Dedifferentiated amniotic fluid mesenchymal stem cell (primary cell): Measurements from ENCODE around the gene TMEM203.

Source experiments
- DNase-seq: peaks from one replicate; pipeline ENCODE4 v3.0.0-alpha.2; 2016; ENCODE audit errors: extremely low spot score

Gene TMEM203

DNA sequence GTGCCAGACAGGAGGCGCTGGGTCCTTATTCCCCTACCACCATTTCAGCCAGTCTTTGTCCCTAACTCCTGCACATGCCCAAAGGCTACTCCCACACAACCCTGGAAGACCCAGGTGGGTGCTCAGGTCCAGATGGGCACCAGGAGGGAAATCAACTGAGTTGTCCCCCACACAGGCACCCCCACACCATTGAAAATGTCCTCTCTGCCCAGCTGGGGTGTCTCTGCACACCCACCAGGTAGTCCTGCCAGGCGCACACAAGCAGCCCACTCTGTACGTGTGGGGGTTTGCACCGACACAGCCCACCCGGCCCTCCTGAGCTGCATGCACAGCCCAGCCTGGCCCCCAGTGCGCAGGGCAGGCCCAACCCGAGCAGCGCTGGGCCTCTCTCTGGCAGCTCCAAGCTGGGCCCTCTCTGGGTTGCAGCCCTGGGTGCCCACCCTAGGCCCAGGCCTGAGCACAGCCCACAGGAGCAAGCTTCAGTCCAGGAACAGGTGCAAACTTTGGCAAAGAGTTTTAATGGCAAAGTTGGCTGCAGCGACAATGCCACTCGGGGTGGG, 14.4 kb upstream of the TMEM203 start:
- DNase-seq: no peak

DNA sequence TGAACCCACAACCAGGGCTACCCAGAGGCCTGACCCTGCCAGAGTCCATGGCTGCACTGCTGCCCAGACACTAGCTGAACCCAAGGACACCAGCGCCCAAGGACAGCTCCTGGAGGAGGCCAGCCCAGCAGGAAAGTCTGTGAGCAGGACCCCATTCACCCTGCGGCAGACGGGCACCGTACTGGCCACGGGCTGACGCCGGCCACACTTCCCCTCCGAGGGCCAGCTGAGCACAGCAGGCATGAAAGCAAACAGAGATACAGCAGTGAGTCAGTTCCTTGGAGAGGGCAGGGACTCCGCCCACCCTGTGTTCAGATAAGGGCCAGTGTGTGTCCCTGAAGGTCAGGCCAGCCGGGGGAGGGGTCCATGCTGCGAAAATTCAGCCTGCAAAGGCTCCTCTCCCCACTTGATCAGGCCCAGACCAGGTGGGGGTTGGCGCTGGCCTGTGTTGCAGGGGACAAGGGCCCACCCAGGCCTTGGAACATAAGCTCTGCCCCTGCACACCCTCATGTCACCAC, 13.4 kb upstream of the TMEM203 start:
- DNase-seq: no peak

DNA sequence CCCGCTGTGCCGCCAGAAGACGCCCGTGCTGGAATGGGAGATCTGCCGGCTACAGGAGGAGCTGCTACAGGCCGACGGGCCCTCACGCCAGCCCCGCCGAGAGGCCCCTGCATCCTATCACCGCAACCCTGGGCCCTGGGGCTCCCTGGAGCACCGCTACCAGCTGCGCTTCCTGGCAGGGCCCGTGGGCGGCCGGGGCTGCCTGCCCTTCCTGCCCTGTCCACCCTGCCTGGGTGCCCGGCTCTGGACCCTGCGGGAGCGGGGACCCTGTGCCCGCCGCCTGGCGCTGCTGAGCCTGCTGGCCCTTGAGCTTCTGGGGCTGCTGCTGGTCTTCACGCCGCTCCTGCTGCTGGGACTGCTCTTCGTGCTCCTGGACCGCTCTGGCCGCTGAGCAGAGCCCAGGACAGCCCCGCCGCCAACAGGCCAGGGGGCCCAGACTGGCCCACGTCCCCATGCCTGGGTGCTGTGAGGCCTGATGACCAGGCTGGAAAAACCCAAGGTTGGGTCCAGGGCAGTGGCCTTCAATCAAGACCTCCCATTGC, 12.8 kb upstream of the TMEM203 start:
- no peak for DNase-seq

DNA sequence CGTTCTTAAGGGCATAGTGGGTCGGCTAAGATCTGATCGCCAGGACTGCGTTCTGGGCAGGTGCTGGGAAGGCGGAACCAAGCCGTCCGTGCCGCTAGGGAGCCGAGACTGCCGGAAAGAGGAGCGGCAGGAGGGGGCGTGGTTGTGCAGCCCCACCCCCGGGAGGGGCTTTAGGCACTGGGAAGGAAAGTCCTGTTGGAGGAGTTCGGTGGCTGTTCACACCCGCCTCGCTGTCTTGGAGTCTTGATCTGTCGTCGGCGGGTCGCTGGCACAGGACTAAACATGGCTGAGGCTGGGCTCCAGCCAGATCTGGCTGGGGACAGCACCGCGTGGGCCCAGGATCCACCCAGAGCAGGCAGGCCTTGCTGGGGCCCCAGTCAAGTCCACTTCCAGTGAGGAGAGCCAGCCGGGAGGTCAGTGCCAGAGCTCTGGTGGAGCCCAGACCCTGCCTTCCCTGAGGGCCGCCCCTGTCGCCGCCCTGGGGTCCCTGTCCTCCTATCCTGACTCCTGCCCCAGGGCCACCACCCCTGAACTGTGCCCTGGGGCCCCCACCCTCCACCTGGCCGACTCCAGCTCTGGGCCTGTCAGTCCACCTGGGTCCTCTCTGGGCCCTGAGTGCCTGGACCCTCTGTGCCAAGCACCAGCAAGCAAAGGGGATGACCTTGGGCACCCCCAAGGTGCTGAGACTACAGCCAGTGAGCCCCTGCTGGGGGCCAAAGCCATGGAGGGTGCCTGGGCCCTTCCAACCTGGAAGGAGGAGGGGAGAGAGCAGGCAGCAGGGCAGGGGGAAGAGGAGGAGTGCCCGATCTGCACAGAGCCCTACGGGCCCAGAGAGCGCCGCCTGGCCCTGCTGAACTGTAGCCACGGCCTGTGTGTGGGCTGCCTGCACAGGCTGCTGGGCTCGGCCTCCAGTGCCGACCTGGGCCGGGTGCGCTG, 12.1 kb upstream of the TMEM203 start:
- no peak for DNase-seq

DNA sequence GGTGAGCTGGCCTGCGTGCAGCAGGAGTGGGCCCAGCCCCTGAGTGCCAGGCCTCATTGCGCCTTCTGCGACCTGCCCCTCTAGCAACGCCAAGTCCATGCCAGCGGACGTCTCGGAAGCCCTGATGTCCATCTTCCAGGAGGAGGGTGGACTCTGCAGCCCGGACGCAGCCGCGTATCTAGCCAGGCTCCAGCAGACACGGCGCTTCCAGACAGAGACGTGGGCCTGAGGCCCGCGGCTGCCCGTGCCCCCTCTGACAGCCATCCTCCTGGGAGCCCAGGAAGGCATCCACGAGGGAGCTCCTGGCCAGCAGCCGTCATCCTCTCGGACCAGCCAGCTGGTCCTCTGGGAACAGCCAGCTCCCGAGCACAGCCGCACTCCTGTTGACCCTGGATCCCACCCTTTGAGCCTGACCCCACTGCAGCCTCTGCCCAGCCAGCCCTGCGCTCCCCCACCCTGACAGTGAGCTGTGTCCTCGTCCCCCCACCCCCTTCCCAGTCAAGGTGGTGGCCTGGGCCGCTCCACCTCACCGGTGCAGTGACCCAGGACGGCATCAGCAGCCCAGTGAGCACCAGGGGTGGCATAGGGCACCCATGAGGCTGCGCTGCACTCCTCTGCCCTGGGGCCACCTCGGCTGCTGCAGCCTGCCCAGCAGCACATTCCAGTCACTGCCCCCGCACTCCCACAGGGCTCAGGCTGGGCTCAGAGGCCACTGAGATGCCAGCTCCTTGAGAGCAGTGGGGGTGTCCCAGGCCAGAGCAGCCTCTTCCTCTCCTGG, 10.9 kb upstream of the TMEM203 start:
- no peak for DNase-seq

DNA sequence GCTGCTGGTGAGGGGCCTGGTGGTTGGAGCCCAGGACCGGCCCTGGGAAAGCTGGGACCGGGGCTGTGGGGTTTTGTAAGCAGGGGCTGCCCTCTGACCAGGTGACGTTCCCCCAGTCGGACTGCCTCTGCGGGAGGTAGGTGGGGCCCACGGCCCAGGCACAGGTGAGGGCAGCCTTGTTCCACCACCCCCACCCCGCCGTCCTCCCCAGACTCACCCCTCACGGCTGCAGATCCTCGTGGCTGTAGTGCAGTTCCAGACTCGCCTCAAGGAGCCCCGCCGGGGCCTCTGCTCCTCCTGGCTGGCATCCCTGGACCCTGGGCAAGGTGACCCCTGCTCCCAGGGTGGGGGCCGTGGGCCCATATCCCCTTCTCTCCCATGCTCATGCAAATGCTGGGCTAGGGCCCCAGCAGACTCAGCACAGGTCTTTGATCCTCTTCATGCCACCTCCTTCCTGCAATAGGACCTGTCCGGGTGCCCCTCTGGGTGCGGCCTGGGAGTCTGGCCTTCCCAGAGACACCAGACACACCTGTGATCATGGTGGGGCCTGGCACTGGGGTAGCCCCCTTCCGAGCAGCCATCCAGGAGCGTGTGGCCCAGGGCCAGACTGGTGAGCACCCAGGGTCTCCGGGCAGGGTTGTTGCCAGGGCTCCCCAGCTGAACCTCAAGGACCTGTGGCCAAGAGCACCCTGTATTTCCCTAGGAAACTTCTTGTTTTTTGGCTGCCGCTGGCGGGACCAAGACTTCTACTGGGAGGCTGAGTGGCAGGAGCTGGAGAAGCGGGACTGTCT, 9.9 kb upstream of the TMEM203 start:
- no peak for DNase-seq

DNA sequence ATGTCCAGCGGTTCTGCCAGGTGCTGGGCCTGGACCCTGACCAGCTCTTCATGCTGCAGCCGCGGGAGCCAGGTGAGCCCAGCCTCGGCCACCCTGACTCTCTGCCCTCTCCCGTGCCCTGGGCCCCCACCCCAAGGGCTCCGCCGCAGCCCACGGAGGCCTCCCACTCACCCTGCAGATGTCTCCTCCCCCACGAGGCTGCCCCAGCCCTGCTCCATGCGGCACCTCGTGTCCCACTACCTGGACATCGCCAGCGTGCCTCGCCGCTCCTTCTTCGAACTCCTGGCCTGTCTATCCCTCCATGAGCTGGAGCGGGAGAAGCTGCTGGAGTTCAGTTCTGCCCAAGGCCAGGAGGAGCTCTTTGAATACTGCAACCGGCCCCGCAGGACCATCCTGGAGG, 9.2 kb upstream of the TMEM203 start:
- DNase-seq: no peak

DNA sequence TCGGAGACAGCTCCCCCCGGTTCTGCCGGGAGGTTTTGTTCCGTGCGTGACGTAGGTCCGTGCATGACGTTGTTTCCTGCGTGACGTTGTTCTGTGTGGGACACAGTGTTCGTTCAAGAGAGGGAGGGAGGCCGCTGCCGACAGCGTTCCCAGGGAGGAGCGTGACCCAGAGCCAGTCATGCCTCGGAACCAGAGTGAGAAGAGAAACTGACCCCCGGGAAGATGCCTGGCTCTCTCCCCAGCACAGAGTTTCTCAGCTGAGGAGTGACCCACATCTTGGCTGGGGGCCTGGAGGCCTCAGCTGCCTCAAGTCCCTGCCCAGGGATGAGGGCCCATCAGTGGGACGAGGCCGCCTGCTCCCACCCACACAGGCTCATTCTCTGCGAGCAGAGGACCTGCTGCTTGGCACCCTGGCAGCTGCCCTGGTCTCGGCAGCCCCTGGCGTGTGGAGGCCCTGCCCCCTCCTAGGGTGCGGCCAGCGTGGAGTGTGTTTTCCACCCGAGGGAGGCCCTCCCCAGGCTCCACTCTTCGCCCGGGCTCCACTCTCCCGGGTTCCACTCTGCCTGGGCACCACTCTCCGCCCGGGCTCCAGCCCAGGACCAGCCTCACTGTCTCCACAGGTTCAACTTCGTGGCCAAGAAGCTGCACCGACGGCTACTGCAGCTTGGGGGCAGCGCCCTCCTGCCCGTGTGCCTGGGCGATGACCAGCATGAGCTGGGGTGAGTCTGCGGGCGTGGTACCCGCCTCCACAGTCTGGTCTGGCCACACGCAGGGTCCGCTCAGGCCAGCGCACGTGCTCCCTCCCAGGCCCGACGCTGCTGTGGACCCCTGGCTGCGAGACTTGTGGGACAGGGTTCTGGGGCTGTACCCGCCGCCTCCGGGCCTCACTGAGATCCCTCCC, 8.0 kb upstream of the TMEM203 start:
- no peak for DNase-seq

DNA sequence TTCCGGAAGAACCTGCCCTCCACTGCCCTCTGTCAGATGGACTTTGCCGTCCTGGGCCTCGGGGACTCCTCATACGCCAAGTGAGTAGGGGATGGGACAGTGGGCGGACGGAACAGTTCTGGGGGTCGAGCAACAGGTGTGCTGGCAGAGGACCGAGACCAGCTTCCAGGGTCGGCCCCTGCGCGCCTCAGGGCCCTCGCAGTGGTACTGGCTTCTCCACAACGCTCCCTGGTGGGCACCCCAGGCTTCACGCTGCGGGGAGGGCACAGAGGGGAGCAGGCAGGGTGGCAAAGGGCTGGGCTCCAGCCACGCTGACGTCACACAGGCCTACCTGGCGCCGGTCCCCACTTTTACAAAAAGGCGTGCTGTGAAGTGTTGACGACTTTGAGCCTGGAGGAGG, 7.1 kb upstream of the TMEM203 start:
- no peak for DNase-seq

DNA sequence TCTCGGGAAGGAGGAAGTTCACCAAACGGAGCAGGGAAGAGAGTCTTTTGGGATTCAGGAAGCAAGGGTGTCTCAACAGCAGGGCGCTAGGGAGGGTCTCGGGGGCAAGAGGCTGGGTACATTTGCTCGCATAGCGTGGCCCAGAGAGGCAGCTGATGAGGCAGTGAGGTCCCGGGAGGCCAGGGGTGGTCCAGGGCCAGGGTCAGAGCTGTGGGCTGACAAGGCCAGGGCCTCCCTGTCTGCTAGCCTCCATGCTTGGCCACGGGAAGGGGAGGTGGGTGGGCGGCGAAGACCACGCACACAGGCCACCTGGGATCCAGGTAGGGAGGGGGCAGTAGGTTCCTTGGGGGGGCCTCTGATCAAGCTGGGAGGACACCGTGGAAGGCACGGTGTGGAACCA, 6.1 kb upstream of the TMEM203 start:
- DNase-seq: no peak

DNA sequence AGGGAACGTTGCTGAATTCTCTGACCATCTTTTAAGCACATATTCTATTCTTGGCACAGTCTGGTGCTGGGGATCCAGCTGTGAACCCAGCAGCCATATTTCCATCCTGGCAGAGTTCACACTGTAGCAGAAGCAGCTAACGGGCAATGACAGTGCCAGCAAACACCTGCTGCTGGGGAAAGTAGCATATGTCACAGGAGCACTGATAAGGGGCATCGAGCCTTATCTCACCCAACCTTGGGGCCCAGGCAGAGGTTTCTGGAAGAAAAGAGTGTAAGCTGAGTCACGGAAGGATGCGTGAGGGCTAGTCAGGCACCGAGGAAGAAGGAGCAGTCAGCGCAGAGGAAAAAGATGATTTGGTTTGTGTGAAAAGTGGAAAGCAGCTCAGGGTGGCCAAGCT, 1.2 kb upstream of the TMEM203 start:
- no peak for DNase-seq

DNA sequence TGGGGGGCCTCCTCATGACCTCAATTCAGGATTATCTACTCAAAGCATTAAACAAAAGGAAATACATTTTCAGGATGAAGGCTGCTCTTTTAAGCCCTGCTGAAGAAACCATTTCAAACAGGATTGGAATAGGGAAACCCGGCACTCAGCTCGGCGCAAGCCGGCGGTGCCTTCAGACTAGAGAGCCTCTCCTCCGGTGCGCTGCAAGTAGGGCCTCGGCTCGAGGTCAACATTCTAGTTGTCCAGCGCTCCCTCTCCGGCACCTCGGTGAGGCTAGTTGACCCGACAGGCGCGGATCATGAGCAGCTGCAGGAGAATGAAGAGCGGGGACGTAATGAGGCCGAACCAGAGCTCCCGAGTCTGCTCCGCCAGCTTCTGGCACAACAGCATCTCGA, 720 bp downstream of the TMEM203 start:
- no peak for DNase-seq

DNA sequence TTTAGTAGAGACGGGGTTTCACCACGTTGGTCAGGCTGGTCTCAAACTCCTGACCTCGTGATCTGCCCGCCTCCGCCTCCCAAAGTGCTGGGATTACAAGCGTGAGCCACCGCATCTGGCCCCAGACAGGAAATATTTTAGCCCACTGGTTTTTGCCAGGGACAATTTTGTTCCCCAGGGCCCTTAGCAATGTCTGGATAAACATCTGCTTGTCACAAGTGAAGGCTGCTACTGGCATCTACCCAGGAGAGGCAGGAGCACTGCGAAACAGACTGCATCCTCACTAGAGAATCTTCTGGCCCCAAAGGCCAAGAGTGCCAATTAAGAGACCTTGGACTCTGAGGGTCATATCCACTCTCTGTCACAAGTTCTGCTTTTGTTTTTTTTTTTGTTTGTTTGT, 2.5 kb downstream of the TMEM203 start:
- no peak for DNase-seq

DNA sequence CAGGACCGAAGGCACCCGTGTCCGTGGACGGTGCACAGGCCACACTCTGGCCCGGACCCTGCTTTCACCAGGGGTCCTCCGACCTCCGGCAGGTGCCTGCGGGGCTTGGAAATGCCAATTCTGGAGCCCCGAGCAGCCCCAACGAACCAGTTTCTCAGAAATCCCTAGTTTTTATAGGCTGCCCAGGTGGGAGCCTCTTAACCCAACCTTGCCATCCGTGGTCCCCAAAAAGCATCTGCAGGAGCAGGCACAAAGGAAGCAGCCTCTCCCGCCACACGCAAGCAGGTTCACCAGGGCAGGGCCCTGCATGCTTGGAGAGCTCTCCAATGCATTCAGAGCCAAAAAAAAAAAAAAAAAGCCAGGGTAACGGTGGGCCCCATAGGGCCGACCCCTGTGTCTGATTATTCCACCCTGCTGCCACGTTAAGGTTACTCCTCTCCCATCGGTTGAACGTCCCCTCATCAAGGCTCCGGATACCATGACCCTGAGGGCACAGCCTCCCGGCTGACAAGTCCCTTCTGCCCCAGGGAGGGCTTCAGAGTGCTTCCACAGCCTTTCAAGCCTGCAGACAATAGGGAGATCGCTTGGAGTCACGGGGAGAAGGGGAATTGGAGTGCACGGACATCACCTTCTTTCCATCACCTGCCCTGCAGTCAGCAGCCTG, 4.1 kb downstream of the TMEM203 start:
- no peak for DNase-seq

DNA sequence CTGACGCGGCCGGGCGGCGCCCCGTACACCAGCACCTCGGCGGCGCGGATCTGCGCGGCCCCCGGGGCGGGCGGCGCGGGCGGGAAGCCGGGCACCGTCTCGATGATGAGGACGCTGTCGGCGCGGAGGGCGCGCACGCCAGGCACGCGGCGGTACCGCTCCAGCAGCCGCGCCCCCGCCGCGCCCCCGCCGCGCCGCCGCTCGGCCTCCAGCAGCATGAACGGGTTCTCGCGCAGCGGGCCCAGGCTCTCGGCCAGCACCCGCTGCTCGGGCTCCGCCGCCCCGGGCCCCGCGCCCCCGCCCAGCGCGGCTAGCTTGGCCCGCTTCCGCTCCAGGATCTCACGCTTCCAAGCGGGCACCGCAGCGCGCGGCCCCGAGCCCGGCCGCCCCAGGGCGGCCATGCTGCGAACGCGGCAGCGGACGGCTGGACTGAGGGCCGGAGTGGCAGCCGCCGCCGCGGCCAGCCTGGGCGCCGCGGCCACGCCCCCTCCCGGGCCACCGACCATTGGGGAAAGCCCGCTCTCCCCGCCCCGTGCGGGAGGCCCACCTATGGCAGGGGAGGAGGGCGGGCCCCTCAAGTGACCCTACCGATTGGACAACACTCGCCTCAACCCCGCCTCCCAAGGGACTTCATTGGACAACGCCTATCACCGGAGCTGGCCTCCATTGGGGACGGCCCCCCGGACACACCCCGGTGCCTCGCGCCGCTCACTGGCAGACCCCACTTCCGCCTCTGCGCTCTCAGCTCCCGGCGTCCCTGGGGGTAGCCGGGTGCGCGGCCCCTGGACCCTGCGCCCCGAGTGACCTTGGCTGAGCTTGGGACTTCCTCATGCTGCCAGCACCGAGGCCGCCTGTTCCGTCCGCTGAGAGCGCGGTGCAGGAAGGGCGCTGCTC, 4.9 kb downstream of the TMEM203 start, which contains the start of gene TPRN:
TSS of gene TPRN (minus strand) at position 431 of the 894 bp plus-strand sequence. CDS start at position 401, 30 bp downstream.
- DNase-seq: peak; percentile 98

DNA sequence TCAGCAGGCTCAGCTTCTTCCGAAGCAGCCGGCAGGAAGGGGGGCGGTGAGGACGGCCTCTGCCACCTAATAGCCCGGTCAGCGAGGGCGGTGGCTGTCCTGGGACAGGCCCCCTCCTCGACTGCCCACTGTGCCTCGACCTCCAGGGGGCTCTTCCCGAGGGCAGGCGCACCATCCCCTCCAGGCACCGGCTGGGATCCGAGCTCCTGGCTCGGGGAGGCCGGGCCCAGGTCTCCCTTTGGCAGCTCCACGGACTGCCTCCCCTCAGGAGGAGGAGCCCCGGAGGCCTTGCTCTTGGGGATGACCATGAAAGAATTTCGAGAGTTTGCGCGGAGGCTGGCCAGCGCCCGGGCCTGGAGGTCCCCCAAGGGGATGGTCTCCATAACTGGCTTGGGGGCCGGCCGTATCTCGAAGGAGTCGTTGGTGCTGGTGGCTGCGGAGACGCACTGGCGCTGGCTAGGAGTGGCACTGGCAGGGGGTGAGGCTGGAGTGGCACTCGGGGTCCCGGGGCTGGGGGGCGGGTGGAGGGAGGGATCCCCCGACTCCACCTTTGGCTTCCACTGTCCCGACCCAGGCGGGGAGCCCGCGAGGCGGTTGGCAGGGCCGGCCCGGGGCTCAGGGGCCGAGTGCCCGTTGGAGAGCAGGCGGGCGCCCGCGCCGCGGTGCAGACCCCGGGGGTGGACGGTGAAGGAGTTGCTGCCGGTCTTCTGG, 5.9 kb downstream of the TMEM203 start:
- no peak for DNase-seq

DNA sequence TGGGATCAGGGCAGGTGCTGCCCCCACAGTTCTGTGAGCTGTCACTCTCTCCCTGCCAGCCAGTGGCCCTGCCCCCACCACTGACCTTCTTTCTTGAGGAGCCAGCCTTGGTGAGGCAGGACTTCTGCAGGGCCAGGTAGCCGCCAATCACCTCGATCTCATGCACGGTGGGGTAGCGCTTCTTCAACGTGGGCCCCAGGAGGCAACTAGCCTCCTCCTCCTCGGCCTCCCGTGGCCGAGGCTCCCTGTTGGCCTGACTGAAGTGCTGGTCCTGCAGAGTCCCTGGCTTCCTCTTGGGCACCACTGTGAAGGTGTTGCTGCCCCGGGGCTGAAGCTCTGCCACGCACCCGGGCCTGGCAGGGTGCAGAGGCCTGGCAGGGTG, 6.6 kb downstream of the TMEM203 start:
- DNase-seq: no peak
